K562 (cell line): ENCODE results near the gene CFD. TPM values are rescaled to one million over a fixed set of nuclear protein-coding genes. Genes with fewer than 3 reads are reported as not detected.
A peak's percentile ranks its signal among the peaks of the same experiment; 100 is the strongest.

Experiments used
- ATAC-seq: fragments of 200-7000 bp; cut with Tn5 transposase; 3 replicates; pipeline ENCODE4 v1.9.1; 2020; ENCODE audit warnings: moderate library complexity
- BruUV-seq: library from RNA; stranded (reverse); fragments of 400-500 nt; replicated peaks from 2 replicates; lab custom pipeline; 2021; lab: Mats Ljungman, UMichigan
- CTCF ChIA-PET: fragments of 300-600 bp; formaldehyde crosslinking; extraction: SDS; loops from one replicate; lab custom pipeline; 2021; ENCODE audit warnings: low intra/inter-chr PET ratio; lab: Yijun Ruan, JAX
- POLR2A ChIA-PET: fragments of 300-600, 350-650 bp; sonication (Branson Sonifier 250); formaldehyde crosslinking; extraction: SDS; loops from one replicate; lab custom pipeline; 2021; ENCODE audit warnings: antibody characterized with exemption, inconsistent platforms; lab: Yijun Ruan, JAX
- DNase-seq, 4 experiments: peaks; one replicate each; pipeline versions ENCODE4 v3.0.0 to v3.0.0-alpha.2; 2011 to 2018; ENCODE audit warnings: low spot score in 3 of 4, mixed read lengths in 3 of 4; ENCODE audit errors: extremely low read depth in 1 of 4
- FAIRE-seq: peaks from 2 replicates; lab custom pipeline; 2011; peaks lifted over from hg19 to GRCh38; lab: Jason Lieb, UNC
- H2AFZ ChIP-seq: 2 replicates; pipeline ENCODE4 v1.6.0; 2011; ENCODE audit warnings: low read depth, low read length, control low read depth, inconsistent platforms
- H3K27ac ChIP-seq: fragments of 200-600 bp; 3 replicates; pipeline ENCODE4 v1.8.0; 2011; ENCODE audit warnings: low read depth, mild to moderate bottlenecking, control low read depth, inconsistent platforms, low read length, moderate library complexity, mixed read lengths; ENCODE audit errors: extremely low read depth
- H3K27me3 ChIP-seq, 2 experiments: fragments of 300-600 bp in 1 of 2; 2 replicates in 1 of 2; 3 replicates in 1 of 2; pipeline versions ENCODE4 v1.6.0 to v1.8.0; 2011; ENCODE audit warnings: inconsistent platforms in 2 of 2, low read length in 2 of 2, mild to moderate bottlenecking in 1 of 2, mixed read lengths in 1 of 2, moderate library complexity in 1 of 2; ENCODE audit not compliant: control insufficient read depth in 2 of 2, insufficient read depth in 2 of 2
- H3K36me3 ChIP-seq: fragments of 300-600 bp; 3 replicates; pipeline ENCODE4 v1.8.0; 2011; ENCODE audit warnings: mild to moderate bottlenecking, low read length, inconsistent platforms; ENCODE audit not compliant: control insufficient read depth, insufficient read depth
- H3K4me1 ChIP-seq, 2 experiments: fragments of 200-600 bp in 1 of 2; replicated peaks in 1 of 2; 2 replicates in 1 of 2; 3 replicates in 1 of 2; pipeline versions ENCODE4 v1.5.1 to v1.8.0; 2011; ENCODE audit warnings: inconsistent platforms in 2 of 2, low read length in 2 of 2, mild to moderate bottlenecking in 1 of 2, mixed read lengths in 1 of 2, moderate library complexity in 1 of 2; ENCODE audit not compliant: control insufficient read depth in 2 of 2, insufficient read depth in 2 of 2
- H3K4me2 ChIP-seq: 2 replicates; pipeline ENCODE4 v1.6.1; 2011; ENCODE audit warnings: low read length, control low read depth, inconsistent platforms, mixed read lengths; ENCODE audit not compliant: insufficient read depth
- H3K4me3 ChIP-seq: fragments of 200-600 bp; sonication (generic), shearing (Covaris generic); 2 replicates; pipeline ENCODE4 v1.5.1; 2016; ENCODE audit warnings: control low read depth, inconsistent platforms
- H3K79me2 ChIP-seq: fragments of 200-600 bp; 3 replicates; pipeline ENCODE4 v1.8.0; 2011; ENCODE audit warnings: low read length, inconsistent platforms; ENCODE audit not compliant: control insufficient read depth, insufficient read depth
- H3K9ac ChIP-seq, 2 experiments: 2 replicates each; pipeline versions ENCODE4 v1.6.0 to v1.6.1; 2011; ENCODE audit warnings: low read depth in 2 of 2, low read length in 2 of 2, control low read depth in 1 of 2, inconsistent platforms in 1 of 2, mild to moderate bottlenecking in 1 of 2, mixed read lengths in 1 of 2; ENCODE audit not compliant: insufficient read depth in 1 of 2
- H3K9me1 ChIP-seq: one replicate; pipeline ENCODE4 v1.6.0; 2011; ENCODE audit warnings: inconsistent platforms, mild to moderate bottlenecking, low read length, moderate library complexity; ENCODE audit not compliant: control insufficient read depth, insufficient read depth
- H3K9me3 ChIP-seq: replicated peaks from 2 replicates; pipeline ENCODE4 v1.5.1; 2011; ENCODE audit warnings: low read depth, low read length, inconsistent platforms; ENCODE audit not compliant: control insufficient read depth, insufficient read depth
- H4K20me1 ChIP-seq: replicated peaks from 2 replicates; pipeline ENCODE4 v1.6.1; 2011; ENCODE audit warnings: low read length, inconsistent platforms, mixed read lengths; ENCODE audit not compliant: control insufficient read depth, insufficient read depth
- CBFA2T2 ChIP-seq: fragments of 450-650 bp; conservative IDR thresholded peaks from 2 replicates; pipeline ENCODE4 v1.6.1; 2017; ENCODE audit warnings: mild to moderate bottlenecking
- EZH2 ChIP-seq: IDR thresholded peaks from 2 replicates; pipeline ENCODE4 v1.6.1; 2012; ENCODE audit warnings: low read depth, mild to moderate bottlenecking, inconsistent platforms, low read length, borderline replicate concordance
- HMGN3 ChIP-seq: IDR thresholded peaks from 2 replicates; pipeline ENCODE4 v1.6.1; 2011; ENCODE audit warnings: borderline replicate concordance, low read depth, mild to moderate bottlenecking, mixed read lengths, low read length; ENCODE audit not compliant: insufficient read length; ENCODE audit errors: extremely low read depth
- PTBP1 ChIP-seq: fragments of 200-400 bp; formaldehyde crosslinking; IDR thresholded peaks from 2 replicates; pipeline ENCODE4 v1.6.1; 2017; ENCODE audit warnings: low read depth, low read length
- RBM22 ChIP-seq: fragments of 200-400 bp; formaldehyde crosslinking; IDR thresholded peaks from 2 replicates; pipeline ENCODE4 v1.6.1; 2018; ENCODE audit warnings: low read length, low read depth; ENCODE audit not compliant: poor library complexity, severe bottlenecking
- SIRT6 ChIP-seq: IDR thresholded peaks from one replicate; pipeline ENCODE4 v1.6.1; 2012; ENCODE audit warnings: low read depth, mild to moderate bottlenecking, control low read depth, inconsistent platforms, low read length, moderate library complexity
- SIX5 ChIP-seq, 2 experiments: IDR thresholded peaks; 2 replicates each; pipeline ENCODE4 v1.6.1; 2011; ENCODE audit warnings: low read length in 2 of 2, borderline replicate concordance in 1 of 2, low read depth in 1 of 2, mild to moderate bottlenecking in 1 of 2, moderate library complexity in 1 of 2; ENCODE audit not compliant: insufficient read depth in 1 of 2
- STAT5A ChIP-seq: IDR thresholded peaks from 2 replicates; pipeline ENCODE4 v1.6.1; 2012; ENCODE audit warnings: low read length, inconsistent platforms, borderline replicate concordance
- TCF7 ChIP-seq: sonication (generic); IDR thresholded peaks from 2 replicates; pipeline ENCODE4 v1.6.1; 2016; ENCODE audit warnings: antibody characterized with exemption, borderline replicate concordance
- WGBS: fragments of 100-300 bp; shearing (Covaris generic); methylation state at CpG from one replicate; pipeline ENCODE4 v1.1.6; 2016; ENCODE audit warnings: low coverage, mixed read lengths; ENCODE audit not compliant: insufficient coverage; ENCODE audit errors: missing lambda C conversion rate; 5-methylcytosine and 5-hydroxymethylcytosine counted together
- in situ Hi-C: fragments of 300-500 bp; cut with MboI; formaldehyde crosslinking; loops from 4 replicates; pipeline ENCODE4 v1.15.0; 2018; ENCODE audit warnings: inconsistent platforms, mixed read lengths
- intact Hi-C: fragments of 100-400 bp; cut with micrococcal nuclease; formaldehyde crosslinking; loops from 2 replicates; pipeline ENCODE4 v1.14.2; 2022
- polyA plus RNA-seq, 8 experiments: library from polyadenylated mRNA; depleted of rRNA in 4 of 8; stranded (reverse) in 5 of 8; unstranded in 3 of 8; fragments of >200 nt; fragmentation: Nextera tagmentation in 2 of 8; fragmentation: Illumina TruSeq in 1 of 8; extraction: Ambion mirVana in 2 of 8; extraction: Trizol in 1 of 8; gene quantifications; 2 replicates each; pipeline versions ENCODE4 v1.2.1 to v1.2.3, GENCODE V29; 2011 to 2014; ENCODE audit warnings: inconsistent platforms in 1 of 8, missing spikeins in 1 of 8
- total RNA-seq, 7 experiments: library from RNA; depleted of rRNA in 6 of 7; stranded (reverse); fragments of >200 nt in 6 of 7; fragmentation: Illumina TruSeq in 2 of 7; extraction: Trizol in 2 of 7; gene quantifications; 2 replicates each; pipeline versions ENCODE4 v1.2.1 to v1.2.3, GENCODE V29; 2011 to 2021; ENCODE audit warnings: low replicate concordance in 1 of 7
- TF ChIP-seq, protein P1 (sequence below): sonication (generic); formaldehyde crosslinking; IDR thresholded peaks from 2 replicates; pipeline ENCODE4 v1.8.1; 2023; ENCODE audit warnings: mild to moderate bottlenecking, missing genetic modification reagents
- TF ChIP-seq, protein P2 (sequence below): sonication (generic); formaldehyde crosslinking; IDR thresholded peaks from 2 replicates; pipeline ENCODE4 v1.8.1; 2023; ENCODE audit warnings: mild to moderate bottlenecking, missing genetic modification reagents
- TF ChIP-seq, protein P3 (sequence below): sonication (generic); formaldehyde crosslinking; IDR thresholded peaks from 2 replicates; pipeline ENCODE4 v1.8.0; 2022; ENCODE audit warnings: mild to moderate bottlenecking, missing genetic modification reagents, borderline replicate concordance
- TF ChIP-seq, protein P4 (sequence below): fragments of 200-400 bp; formaldehyde crosslinking; IDR thresholded peaks from 2 replicates; pipeline ENCODE4 v1.6.1; 2017; ENCODE audit warnings: mild to moderate bottlenecking, low read depth, low read length, moderate library complexity

CFD gene
- total and polyA plus RNA-seq, 9 of the 15 experiments (the other 6 are each of a cell fraction or from before 2014, with no cell fraction given): 0.52 to 59.4 (median 7.6) TPM

DNA sequence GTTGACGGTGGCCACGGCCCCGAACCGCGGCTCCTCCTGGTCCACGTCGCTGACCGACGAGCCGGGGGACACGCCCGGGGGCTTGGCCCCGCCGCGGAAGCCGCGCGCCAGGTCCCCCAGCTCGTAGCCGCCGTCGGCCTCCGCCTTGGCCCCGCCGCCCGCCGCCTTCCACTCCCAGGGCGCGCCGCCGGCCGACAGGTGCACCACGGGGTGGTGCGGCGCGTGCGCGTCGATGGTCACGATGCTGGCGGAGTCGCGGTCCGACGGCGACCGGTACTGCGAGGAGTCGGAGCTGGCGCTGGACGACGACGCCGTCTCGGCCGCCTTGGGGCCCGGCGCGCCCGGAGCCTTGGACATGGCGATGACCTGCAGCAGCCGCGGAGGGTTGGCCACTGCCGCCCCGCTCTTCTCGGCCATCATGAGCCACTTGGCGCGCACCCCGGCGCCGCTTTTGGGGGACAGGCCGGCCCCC is 46.7 kb upstream of the CFD start:
- Histone ChIP-seq H2AFZ (no peak overlapping the region), H3K36me3 (peaks cover 74% of the 10 kb centered on the region), H3K9me1 (no peaks in the 10 kb centered on the region), H3K4me3 (no peak overlapping the region), H3K79me2 (peaks cover 13% of the 10 kb centered on the region), H3K4me2 (no peak overlapping the region), H3K4me1 (peaks cover 0 to 41% of the 10 kb centered on the region in 2 experiments; a peak in 2 of 5 replicates), H3K9ac (no peak overlapping the region), H3K27me3 (no peaks in the 10 kb centered on the region), H3K9me3 (peaks cover 3% of the 10 kb centered on the region), H4K20me1 (no peaks in the 10 kb centered on the region), H3K27ac (no peak overlapping the region)
- no peak for FAIRE-seq
- POLR2A ChIA-PET: interaction anchor here (0.6 to 2.2 kb wide), 2 partner anchors 11 to 14 kb away, joined by 3 to 11 read pairs; no protein-coding TSS in a partner anchor
- in situ Hi-C loops: no loop called here
- intact Hi-C loops: no loop called here
- DNase-seq: peak in 1 of 4 experiments; percentile 18
- no TSS peak for BruUV-seq
- CTCF ChIA-PET: no interaction called here
- ATAC-seq: no peak; the same call in 2 of the 3 replicates
- 90% methylated on average over 2 of the region's 72 CpGs for WGBS
- TF ChIP-seq SIRT6 (peak; percentile 48), RBM22 (peak; percentile 86), PTBP1 (0 out of 2 replicates have a peak, but pooled peaks have one; percentile 16), HMGN3 (peak; percentile 15), CBFA2T2 (no peak), TCF7 (no peak), EZH2 (no peak), STAT5A (no peak), SIX5 (IDR thresholded peaks at IDR 0.05; ENCODE audit: borderline replicate concordance in 1 of 2, insufficient read depth in 1 of 2, low read depth in 1 of 2, low read length in 2 of 2) (no peak)
- TF ChIP-seq, protein P1, sequence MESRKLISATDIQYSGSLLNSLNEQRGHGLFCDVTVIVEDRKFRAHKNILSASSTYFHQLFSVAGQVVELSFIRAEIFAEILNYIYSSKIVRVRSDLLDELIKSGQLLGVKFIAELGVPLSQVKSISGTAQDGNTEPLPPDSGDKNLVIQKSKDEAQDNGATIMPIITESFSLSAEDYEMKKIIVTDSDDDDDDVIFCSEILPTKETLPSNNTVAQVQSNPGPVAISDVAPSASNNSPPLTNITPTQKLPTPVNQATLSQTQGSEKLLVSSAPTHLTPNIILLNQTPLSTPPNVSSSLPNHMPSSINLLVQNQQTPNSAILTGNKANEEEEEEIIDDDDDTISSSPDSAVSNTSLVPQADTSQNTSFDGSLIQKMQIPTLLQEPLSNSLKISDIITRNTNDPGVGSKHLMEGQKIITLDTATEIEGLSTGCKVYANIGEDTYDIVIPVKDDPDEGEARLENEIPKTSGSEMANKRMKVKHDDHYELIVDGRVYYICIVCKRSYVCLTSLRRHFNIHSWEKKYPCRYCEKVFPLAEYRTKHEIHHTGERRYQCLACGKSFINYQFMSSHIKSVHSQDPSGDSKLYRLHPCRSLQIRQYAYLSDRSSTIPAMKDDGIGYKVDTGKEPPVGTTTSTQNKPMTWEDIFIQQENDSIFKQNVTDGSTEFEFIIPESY (CRISPR knock-in tag): peak; percentile 88
- TF ChIP-seq, protein P2, sequence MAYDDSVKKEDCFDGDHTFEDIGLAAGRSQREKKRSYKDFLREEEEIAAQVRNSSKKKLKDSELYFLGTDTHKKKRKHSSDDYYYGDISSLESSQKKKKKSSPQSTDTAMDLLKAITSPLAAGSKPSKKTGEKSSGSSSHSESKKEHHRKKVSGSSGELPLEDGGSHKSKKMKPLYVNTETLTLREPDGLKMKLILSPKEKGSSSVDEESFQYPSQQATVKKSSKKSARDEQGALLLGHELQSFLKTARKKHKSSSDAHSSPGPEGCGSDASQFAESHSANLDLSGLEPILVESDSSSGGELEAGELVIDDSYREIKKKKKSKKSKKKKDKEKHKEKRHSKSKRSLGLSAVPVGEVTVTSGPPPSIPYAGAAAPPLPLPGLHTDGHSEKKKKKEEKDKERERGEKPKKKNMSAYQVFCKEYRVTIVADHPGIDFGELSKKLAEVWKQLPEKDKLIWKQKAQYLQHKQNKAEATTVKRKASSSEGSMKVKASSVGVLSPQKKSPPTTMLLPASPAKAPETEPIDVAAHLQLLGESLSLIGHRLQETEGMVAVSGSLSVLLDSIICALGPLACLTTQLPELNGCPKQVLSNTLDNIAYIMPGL (CRISPR knock-in tag): no peak
- TF ChIP-seq, protein P3, sequence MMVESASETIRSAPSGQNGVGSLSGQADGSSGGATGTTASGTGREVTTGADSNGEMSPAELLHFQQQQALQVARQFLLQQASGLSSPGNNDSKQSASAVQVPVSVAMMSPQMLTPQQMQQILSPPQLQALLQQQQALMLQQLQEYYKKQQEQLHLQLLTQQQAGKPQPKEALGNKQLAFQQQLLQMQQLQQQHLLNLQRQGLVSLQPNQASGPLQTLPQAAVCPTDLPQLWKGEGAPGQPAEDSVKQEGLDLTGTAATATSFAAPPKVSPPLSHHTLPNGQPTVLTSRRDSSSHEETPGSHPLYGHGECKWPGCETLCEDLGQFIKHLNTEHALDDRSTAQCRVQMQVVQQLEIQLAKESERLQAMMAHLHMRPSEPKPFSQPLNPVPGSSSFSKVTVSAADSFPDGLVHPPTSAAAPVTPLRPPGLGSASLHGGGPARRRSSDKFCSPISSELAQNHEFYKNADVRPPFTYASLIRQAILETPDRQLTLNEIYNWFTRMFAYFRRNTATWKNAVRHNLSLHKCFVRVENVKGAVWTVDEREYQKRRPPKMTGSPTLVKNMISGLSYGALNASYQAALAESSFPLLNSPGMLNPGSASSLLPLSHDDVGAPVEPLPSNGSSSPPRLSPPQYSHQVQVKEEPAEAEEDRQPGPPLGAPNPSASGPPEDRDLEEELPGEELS: no peak
- TF ChIP-seq, protein P4, sequence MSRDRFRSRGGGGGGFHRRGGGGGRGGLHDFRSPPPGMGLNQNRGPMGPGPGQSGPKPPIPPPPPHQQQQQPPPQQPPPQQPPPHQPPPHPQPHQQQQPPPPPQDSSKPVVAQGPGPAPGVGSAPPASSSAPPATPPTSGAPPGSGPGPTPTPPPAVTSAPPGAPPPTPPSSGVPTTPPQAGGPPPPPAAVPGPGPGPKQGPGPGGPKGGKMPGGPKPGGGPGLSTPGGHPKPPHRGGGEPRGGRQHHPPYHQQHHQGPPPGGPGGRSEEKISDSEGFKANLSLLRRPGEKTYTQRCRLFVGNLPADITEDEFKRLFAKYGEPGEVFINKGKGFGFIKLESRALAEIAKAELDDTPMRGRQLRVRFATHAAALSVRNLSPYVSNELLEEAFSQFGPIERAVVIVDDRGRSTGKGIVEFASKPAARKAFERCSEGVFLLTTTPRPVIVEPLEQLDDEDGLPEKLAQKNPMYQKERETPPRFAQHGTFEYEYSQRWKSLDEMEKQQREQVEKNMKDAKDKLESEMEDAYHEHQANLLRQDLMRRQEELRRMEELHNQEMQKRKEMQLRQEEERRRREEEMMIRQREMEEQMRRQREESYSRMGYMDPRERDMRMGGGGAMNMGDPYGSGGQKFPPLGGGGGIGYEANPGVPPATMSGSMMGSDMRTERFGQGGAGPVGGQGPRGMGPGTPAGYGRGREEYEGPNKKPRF: peak; percentile 69; the same call in 1 of the 2 replicates
